Stimulated activated CD4-positive, alpha-beta T cell treated with anti-CD3 and anti-CD28 coated beads, Interleukin-1b, Interleukin-23, amount 100 ng/mL, for 4 hours (primary cell): Measurements from ENCODE around the gene TAF7.
"Not testable (repeated sequence)": the region's sequence is repeated elsewhere in the genome, so short reads cannot be mapped to it uniquely, and the experiment has no call there.

Experiments
- DNase-seq, 2 donors: peaks; one replicate each; pipeline ENCODE4 v3.0.0-alpha.2; 2020; ENCODE audit warnings: low read depth in 2 of 2

TAF7 gene, protein sequence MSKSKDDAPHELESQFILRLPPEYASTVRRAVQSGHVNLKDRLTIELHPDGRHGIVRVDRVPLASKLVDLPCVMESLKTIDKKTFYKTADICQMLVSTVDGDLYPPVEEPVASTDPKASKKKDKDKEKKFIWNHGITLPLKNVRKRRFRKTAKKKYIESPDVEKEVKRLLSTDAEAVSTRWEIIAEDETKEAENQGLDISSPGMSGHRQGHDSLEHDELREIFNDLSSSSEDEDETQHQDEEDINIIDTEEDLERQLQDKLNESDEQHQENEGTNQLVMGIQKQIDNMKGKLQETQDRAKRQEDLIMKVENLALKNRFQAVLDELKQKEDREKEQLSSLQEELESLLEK

DNA sequence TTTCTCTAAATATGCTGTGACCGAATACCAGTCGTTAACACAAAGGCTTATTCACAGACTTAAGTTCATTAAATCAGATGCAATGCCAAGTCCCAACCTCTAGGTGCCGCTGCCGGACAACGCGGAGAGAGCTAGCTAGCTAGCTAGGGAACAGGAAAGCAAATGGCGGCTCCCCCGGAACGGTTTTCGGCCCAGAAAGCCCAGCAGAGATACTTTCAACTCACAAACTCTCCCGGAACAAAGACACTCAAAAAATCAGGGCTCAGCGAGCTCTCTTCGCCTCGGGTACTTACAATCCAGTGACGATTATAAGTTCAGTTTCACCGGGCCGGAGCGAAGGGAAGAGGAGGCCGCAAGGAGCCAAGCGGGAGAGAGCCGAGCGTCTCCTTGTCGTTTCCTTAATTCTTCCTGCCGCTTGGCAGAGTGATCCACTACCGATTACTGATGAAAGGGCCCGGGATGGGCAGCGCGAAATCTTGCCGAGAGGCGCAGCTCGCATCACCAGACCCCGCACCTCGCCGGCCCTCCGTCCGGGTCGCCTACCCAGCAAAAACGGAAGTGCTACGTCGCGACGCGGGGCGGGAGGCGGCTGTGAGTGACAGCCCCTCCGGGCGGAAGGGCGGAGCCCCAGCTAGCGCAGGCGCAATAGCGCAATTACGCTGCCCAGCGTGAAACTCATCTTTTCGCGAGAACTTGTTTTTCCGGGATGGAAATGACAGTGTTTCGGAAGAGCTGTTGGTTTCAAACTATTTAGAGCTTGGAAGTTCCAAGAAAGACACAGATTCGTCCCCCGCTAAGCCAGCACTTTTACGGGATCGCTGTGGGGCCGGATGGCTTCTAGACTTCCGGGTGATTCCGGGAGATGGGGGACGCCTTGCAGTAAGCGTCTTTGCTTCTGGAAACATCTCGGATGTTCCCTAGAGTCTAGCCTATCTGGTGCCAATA is at the start of gene TAF7:
TAF7 (minus strand) TSS at position 560 of the 945 bp plus-strand sequence. CDS start 740 bp downstream, outside the sequence.
- DNase-seq = peak; percentile 87 to 92

DNA sequence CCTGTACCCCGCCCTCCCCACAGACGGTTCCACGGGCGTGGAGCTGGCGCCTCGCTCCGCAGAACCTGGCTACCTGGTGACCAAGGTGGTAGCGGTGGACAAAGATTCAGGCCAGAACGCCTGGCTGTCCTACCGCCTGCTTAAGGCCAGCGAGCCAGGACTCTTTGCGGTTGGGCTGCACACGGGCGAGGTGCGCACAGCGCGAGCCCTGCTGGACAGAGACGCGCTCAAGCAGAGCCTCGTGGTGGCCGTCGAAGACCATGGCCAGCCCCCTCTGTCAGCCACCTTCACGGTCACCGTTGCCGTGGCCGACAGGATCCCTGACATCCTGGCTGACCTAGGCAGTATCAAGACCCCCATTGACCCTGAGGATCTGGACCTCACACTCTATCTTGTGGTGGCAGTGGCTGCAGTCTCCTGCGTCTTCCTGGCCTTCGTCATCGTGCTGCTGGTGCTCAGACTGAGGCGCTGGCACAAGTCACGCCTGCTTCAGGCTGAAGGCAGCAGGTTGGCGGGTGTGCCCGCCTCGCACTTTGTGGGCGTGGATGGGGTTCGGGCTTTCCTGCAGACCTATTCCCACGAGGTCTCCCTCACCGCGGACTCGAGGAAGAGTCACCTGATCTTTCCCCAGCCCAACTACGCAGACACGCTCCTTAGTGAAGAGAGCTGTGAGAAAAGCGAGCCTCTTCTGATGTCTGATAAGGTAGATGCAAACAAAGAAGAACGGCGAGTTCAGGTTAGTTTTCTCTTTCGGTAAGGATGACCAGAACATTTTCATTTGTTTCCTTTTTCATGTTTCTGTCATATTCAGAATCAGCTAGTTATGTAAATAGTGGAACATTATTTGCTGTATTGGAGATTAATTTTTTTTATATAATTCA is 45.7 kb upstream of the TAF7 start:
- no peak for DNase-seq

DNA sequence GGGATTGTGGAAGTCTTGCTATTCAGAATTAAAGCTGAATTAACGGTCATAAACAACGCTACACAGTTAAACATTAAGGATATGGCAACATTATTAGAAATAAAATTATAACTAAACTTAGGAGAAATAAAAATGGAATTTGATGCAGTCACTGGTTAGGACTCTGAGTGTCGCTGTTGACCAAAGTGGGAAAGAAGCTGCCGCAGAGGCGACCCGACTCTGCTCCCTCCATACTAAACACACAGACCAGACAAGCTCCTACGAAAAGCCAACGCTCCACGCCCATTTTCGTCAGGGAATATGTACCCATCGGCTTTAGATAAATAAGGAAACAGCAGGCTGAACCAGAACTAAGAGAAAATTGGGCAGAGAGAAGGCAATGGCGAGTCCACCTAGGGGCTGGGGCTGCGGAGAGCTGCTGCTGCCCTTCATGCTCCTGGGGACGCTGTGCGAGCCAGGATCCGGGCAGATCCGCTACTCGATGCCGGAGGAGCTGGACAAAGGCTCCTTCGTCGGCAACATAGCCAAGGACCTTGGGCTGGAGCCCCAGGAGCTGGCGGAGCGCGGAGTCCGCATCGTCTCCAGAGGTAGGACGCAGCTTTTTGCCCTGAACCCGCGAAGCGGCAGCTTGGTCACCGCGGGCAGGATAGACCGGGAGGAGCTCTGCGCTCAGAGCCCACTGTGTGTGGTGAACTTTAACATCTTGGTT is 43.5 kb upstream of the TAF7 start, which contains the start of gene PCDHGA5:
PCDHGA5 (plus strand) TSS at position 211 of the 709 bp plus-strand sequence; CDS start at position 380, 169 bp downstream.
- DNase-seq = no peak

DNA sequence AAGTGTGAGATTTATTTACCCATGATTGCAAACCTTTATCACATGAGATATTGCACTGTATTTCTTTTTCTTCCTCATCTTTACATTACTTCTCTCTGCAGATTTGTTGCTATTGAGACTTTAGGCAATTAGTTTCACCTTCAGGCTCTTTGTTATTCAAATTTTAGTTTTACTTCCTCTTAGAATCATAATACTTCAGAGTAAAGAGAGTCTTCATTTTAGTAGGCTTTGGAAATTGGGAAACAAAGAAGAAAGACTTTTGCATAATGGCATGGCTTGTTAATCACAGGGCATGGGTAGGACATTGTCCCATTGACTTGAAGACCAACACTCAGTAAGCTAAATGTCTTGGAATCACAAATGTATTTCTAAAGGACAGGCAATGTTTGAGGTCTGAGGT is 42.1 kb upstream of the TAF7 start:
- no peak for DNase-seq

DNA sequence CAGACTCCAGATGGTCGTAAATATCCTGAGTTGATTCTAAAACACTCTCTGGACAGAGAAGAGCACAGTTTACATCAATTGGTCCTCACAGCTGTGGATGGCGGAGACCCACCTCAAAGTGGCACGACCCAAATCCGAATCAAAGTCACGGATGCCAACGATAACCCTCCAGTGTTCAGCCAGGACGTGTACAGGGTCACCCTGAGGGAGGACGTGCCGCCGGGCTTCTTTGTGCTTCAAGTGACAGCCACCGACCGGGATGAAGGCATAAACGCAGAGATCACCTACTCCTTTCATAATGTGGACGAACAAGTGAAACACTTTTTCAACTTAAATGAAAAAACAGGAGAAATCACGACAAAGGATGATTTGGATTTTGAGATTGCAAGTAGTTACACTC is 40.1 kb upstream of the TAF7 start:
- no peak for DNase-seq

DNA sequence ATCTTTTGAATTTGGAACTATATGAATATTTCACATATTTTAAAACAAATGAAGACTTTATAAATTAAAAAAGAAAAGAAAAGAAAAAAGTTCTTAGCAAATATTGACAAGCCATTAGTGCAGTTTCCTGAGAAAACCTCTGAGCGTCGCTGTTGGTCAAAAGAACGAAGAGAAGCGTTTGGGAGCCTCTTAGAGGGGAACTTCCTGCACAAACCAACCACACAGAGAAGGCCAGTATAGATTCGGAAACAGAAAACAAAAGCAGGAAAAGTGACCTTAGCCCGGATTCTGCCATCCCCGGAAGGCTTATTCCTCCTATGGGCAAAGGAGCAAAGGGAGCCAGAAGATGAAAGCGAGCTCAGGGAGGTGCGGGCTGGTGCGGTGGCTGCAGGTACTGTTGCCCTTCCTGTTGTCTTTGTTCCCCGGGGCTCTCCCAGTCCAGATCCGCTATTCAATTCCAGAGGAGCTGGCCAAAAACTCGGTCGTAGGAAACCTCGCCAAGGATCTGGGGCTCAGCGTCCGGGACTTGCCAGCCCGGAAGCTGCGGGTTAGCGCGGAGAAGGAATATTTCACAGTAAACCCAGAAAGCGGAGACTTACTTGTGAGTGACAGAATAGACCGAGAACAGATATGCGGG is 39.3 kb upstream of the TAF7 start, which contains the start of gene PCDHGB2:
PCDHGB2 (plus strand) TSS at position 205 of the 637 bp plus-strand sequence; CDS start at position 347, 142 bp downstream.
- no peak for DNase-seq

DNA sequence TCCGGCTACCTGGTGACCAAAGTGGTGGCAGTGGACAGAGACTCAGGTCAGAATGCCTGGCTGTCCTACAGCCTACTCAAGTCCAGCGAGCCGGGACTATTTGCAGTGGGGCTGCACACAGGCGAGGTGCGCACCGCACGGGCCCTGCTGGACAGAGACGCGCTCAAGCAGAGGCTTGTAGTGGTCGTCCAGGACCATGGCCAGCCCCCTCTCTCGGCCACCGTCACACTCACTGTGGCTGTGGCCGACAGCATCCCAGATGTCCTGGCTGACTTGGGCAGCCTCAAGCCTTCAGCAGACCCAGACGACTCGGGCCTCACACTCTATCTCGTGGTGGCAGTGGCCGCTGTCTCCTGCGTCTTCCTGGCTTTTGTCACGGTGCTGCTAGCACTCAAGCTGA is 36.4 kb upstream of the TAF7 start:
- DNase-seq = no peak

DNA sequence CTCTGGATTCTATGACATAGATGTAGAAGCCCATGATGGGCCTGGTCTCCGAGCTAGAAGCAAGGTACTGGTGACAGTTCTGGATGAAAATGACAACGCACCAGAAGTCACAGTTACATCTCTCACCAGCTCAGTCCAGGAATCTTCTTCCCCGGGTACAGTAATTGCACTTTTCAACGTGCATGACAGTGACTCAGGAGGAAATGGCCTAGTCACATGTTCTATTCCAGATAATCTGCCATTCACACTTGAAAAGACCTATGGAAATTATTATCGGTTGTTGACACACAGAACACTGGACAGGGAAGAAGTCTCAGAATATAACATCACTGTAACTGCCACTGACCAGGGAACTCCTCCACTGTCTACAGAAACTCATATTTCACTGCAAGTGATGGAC is 35.5 kb upstream of the TAF7 start:
- DNase-seq = no peak

DNA sequence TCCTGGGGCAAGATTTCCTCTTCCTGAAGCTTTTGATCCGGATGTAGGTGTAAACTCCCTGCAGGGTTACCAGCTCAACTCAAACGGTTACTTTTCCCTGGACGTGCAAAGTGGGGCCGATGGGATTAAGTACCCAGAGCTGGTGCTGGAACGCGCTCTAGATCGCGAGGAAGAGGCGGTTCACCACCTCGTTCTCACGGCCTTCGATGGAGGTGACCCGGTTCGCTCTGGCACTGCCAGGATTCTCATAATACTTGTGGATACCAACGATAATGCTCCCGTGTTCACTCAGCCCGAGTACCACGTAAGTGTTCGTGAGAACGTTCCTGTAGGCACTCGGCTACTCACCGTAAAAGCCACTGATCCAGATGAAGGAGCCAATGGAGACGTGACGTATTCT is 35.1 kb upstream of the TAF7 start:
- no peak for DNase-seq

DNA sequence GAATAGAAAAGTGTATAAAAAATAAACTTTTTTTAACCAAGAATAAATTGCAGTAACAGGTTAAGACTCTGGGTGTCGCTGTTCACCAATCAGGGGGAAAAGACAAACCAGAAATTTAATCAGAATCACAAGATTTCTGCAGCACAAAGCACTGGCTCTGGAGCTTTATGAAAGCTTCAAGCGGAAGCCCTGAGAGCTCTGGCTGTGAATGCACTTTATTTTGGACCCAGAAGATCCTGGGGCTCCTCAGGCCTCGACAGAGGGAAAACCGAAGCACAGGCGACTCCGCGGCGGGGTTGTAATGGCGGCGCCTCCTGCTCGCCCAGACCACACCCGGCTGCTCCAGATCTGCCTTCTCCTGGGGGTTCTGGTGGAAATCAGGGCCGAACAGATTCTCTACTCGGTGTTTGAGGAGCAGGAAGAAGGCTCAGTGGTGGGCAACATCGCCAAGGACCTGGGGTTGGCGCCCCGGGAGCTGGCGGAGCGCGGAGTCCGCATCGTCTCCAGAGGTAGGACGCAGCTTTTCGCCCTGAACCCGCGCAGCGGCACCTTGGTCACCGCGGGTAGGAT is 34.4 kb upstream of the TAF7 start, which contains the start of gene PCDHGA4:
PCDHGA4 (plus strand) TSS at position 122 of the 570 bp plus-strand sequence; CDS start at position 209, 87 bp downstream.
- no peak for DNase-seq

DNA sequence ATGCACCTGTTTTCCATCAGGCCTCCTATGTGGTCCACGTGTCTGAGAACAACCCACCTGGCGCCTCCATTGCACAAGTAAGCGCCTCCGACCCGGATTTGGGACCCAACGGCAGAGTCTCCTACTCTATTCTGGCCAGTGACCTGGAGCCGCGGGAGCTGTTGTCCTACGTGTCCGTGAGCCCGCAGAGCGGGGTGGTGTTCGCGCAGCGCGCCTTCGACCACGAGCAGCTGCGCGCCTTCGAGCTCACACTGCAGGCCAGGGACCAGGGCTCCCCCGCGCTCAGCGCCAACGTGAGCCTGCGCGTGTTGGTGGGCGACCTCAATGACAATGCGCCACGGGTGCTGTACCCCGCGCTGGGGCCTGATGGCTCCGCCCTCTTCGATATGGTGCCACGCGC is 31.0 kb upstream of the TAF7 start:
- no peak for DNase-seq

DNA sequence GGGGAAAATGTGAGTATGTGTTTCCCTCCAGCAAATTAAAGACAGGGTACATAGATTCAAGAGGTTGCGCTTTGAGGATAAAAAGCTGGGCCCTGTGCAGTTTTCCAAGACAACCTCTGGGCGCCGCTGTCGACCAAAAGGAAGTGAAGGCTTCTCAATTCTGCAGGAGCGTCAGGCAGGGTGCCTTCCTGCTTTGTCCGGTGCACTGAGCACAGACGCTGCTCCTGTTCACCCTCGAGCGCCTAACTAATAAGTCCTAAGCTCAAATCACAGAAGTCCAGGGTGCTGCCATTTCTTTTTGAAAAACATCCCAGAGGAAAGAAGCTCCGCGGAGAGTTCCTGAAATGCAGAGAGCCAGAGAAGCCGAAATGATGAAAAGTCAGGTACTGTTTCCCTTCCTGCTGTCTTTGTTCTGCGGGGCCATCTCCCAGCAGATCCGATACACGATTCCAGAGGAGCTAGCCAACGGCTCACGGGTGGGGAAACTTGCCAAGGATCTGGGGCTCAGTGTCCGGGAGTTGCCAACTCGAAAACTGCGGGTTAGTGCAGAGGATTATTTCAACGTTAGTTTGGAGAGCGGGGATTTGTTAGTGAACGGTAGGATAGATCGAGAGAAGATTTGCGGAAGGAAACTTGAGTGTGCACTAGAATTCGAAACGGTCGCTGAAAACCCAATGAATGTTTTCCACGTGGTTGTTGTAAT is 29.5 kb upstream of the TAF7 start, which contains the start of gene PCDHGB1:
PCDHGB1 (plus strand) TSS at position 183 of the 703 bp plus-strand sequence; CDS start at position 345, 162 bp downstream.
- no peak for DNase-seq

DNA sequence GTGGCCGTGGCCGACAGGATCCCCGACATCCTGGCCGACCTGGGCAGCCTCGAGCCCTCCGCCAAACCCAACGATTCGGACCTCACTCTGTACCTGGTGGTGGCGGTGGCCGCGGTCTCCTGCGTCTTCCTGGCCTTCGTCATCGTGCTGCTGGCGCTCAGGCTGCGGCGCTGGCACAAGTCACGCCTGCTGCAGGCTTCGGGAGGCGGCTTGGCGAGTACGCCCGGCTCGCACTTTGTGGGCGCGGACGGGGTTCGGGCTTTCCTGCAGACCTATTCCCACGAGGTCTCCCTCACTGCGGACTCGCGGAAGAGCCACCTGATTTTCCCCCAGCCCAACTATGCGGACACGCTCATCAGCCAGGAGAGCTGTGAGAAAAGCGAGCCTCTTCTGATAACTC is 25.4 kb upstream of the TAF7 start:
- not testable (repeated sequence) for DNase-seq

DNA sequence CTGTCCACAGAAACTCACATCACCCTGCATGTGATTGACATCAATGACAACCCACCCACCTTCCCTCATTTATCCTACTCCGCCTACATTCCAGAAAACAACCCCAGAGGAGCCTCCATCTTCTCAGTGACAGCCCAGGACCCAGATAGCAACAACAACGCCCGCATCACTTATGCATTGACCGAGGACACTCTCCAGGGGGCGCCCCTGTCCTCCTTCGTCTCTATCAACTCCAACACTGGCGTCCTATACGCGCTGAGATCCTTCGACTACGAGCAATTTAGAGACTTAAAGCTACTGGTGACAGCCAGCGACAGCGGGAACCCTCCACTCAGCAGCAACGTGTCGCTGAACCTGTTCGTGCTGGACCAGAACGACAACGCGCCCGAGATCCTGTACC is 24.7 kb upstream of the TAF7 start:
- DNase-seq = no peak

DNA sequence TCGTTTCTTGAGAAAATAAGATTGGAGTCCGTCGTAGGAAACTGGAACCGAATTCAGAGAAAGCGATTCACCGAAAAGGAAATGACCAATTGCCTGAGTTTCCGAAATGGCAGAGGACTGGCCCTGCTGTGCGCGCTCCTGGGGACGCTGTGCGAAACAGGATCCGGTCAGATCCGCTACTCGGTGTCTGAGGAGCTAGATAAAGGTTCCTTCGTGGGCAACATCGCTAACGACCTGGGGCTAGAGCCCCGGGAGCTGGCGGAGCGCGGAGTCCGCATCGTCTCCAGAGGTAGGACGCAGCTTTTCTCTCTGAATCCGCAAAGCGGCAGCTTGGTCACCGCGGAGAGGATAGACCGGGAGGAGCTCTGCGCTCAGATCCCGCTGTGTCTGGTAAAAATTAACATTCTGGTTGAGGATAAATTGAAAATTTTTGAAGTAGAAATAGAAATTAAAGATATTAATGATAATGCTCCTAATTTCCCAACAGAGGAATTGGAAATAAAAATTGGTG is 23.4 kb upstream of the TAF7 start:
- DNase-seq = no peak

DNA sequence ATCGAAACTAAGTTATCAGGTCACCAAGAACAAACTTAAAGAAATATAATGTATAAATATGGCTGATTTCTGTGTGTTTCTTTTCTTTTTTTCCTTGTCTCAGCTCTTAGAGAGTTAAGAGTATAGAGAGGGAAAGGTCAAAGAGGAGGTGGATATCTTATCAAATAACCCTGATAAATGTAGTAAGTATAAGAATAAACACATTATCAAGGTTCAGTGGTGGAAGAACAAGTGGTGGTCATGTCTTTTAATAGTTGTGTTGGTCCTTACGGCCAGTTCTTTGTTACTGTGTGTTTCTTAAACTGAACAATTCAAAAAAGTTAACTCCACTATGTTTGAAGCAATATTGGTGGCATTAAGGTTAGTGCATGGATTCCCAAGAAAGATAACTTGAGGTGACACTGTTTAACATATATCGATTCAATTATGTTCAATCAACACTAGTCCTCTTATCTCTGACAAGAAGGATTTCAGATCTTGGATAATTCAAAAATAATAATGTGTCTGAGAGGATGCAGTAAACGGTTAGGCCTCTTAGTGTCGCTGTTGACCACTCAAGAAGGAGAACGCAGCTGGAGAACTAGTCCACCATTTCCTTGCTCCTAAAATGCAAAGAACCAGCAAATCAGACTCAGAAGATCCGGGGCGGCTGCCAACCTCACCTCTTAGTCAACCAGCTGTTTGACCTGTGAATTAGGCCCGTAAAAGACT is 22.8 kb upstream of the TAF7 start, which contains the start of gene PCDHGA3:
PCDHGA3 (plus strand) TSS at position 588 of the 711 bp plus-strand sequence. CDS start 205 bp downstream, outside the sequence.
- DNase-seq = no peak

DNA sequence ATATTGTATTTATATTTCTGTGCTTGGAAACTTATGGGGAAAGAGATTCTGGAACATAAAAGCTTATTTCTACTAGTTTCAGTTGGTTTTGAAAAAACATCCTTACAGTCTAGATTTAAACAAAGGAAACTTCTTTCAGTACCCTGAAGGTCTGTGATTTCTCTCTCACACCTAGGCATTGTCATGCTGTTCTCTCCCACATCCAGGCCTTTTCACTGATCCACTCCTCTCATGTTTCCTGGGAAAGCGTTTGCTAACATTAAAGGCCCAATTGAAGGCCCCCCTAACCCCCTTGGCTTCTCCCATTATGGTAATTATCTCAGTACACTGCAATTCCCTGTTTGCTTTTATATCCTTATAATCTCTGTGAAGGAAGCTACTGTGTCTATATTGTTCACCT is 22.2 kb upstream of the TAF7 start:
- no peak for DNase-seq

DNA sequence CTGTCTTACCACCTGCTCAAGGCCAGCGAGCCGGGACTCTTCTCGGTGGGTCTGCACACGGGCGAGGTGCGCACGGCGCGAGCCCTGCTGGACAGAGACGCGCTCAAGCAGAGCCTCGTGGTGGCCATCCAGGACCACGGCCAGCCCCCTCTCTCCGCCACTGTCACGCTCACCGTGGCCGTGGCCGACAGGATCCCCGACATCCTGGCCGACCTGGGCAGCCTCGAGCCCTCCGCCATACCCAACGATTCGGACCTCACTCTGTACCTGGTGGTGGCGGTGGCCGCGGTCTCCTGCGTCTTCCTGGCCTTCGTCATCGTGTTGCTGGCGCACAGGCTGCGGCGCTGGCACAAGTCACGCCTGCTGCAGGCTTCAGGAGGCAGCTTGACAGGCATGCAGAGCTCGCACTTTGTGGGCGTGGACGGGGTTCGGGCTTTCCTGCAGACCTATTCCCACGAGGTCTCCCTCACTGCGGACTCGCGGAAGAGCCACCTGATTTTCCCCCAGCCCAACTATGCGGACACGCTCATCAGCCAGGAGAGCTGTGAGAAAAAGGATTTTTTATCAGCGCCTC is 20.3 kb upstream of the TAF7 start:
- DNase-seq = not testable (repeated sequence)
